Dedifferentiated amniotic fluid mesenchymal stem cell (primary cell): ENCODE measurements around the gene USP46.

Experiments
- DNase-seq: peaks from one replicate; pipeline ENCODE4 v3.0.0-alpha.2; 2016; ENCODE audit errors: extremely low spot score

USP46 gene

GRCh38 chr4:52657292-52657617 is 1.8 kb downstream of the USP46 start:
- DNase-seq: no peak

DNA sequence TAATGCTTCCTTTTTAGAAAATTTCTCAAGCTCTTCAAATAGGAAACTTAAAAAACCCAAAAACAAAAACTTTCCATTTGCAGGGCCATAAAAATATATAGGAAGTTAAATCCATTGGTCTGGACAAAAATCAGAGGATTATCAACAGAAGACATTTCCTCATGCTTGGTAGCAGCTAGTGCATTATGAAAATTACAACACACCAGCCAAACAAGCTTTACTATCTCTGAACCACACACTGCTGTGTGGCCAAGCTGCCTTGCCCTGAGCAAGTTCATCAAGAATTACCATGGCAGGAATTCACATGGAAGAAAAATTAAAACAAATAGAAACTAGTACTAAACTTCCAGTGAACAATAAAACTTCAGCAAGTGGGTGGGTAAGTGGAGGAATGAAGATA is 3.6 kb downstream of the USP46 start:
- DNase-seq: no peak

DNA sequence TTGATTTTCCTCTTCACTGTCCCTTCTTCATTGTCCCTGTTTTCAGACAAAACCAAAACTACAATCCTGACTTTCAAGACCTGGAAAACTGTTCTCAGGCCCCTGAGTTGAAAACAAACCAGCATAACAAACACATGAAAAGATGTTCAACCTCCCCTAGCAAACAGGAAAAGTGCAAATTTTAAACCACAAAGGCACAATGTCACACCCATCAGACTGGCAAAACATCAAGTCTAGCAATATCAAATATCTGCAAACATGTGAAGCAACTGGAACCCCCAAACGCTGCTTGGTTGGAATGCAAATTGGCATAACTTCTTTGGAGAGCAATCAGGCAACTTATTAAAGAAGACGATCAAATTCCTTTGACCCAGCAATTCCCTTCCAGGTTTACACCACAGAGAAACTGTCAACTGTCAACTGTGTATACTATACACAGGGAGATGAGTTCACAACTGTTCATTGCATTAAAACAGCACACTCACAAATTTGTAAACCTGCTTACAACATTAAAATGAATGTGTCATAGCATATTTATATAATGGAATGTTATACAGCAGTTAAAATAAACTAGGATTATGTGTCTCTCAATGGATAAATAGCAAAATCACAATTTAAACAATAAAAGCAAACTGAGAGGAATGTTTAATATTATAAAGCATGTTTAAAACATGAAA is 7.0 kb downstream of the USP46 start:
- no peak for DNase-seq

DNA sequence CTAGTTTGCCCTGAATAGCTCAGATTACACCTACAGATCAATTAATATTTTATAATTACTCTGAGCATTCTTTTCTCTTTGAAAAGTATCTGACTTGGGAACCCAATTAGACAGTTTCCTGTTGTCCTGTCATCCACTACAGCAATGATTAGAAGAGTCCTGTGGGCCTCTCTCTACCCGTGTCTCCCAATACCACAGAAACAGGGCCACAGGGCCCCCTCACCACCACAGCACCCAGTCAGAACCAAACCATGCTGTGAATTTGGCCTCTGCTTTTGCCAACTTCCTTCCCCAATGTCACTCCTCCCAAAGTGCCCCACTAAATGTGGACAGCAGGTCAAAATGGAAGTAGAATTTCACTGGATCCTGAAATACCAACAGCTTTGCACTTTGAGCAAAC is 10.3 kb downstream of the USP46 start:
- no peak for DNase-seq

DNA sequence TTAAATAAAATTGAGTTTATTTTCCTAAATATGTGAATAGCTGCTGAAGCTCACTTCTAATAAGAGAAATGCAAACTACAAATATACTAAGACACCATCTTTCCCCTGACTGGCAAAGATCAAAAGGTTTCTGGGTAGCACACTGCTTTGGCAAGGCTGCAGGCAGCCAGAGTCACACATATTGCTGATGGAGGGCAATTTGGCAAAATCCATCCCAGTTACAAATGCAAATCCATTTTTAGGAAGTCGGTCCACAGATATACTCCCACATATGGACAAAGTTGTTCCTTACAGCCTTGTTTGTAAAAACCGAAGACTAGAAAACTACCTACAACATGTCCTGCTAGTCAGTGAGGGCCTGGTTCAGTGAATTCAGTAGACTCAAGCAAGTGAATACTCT is 12.4 kb downstream of the USP46 start:
- DNase-seq: no peak

GRCh38 chr4:52646096-52646495 is 13.0 kb downstream of the USP46 start:
- DNase-seq: no peak

GRCh38 chr4:52645300-52645699 is 13.8 kb downstream of the USP46 start:
- no peak for DNase-seq

DNA sequence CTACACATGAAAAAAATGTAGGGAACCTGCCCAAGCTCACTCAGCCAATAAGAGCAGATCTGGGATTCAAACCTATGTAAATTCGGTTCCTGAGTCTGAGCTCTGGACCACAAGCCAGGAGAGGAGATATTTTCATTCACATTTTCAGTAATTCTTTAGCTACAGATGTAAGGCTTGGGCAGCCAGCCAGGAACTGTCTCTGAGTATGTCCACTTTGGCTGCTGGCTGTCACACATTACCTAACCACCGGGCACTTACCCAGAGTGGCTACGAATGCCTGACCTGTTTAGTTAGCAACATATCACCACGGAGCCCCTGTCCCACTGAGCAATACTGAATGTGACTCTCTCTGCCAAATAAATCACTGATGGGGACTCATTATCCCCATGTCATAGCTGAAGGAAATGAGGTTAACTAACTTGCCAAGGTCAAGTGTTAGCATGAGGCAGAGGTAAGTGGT is 15.3 kb downstream of the USP46 start:
- DNase-seq: peak; percentile 39

GRCh38 chr4:52643190-52643589 is 15.9 kb downstream of the USP46 start:
- DNase-seq: no peak

DNA sequence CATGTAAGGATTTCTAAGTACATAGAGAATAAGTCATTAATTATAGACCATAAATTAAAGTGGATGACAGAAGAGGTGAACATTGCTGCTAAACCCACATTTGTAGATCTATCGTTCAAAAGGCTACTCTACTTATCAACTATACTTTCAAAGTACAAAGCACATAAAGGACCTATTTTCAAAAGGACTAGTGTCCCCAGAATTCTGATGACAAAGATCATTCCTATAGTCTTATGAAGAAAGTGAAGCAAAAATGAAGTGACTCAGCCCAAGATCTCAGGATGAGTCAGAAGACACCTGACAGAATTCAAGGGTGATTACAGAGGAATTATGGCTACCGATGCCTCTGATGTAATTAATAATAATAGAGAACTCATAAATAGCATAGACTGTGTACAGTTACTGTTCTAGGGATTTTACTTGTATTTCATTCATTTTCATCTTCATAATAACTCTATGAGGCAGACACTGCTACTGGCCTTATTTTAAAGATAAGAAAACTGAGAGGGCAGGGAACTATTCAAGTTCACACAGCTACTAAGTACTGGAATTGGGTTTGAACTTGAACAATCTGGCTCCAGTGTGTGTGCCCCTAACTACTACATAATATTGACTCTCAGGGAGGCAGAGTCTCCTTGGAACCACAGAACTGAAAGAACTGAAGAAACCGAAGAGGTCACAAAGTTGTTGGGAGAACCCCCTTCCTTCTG is 17.1 kb downstream of the USP46 start:
- DNase-seq: no peak

- DNase-seq: peak; percentile 47
These were observed 18.1 kb downstream of the USP46 start for GRCh38 chr4:52640808-52641565.

- DNase-seq: no peak
These were observed 20.4 kb downstream of the USP46 start for GRCh38 chr4:52638717-52639116.

DNA sequence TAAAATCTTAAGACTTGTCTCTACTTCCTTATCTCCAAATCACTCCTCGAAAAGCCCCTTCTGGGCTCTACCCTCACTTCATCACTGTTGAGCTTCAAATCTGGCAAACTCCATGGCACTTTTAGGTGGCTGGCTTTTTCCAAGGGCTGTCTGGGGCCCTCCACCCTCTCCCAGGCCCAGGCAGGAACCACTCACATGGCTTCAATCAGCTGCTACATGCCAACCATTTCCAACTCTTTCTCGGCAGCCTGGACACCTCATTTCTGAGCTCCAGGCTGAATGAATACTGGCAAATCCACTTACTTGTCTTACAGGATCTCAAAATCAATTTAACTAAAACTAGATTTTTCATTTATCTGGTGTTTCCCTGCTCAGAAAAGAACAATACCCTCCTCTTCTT is 22.0 kb downstream of the USP46 start:
- DNase-seq: no peak

GRCh38 chr4:52635560-52635959 is 23.5 kb downstream of the USP46 start:
- no peak for DNase-seq

DNA sequence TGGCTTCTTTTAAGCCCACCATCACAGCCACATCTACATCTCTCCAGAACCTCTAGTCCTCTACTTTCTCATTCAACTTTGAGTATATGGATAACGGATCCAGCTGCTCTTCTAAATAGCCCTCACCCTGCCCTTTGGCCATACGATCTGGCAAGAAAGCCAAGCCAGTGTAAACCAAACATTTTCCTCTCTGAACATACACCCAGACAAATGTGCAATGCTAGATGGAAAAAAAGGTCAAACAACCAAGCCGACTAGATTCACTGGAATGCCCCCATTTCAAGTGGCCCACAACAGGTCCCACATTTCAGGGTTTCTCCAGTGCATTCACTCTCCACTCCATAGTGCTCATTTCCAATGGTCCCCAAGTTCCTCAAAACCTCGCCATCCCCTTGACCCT is 24.0 kb downstream of the USP46 start:
- no peak for DNase-seq

DNA sequence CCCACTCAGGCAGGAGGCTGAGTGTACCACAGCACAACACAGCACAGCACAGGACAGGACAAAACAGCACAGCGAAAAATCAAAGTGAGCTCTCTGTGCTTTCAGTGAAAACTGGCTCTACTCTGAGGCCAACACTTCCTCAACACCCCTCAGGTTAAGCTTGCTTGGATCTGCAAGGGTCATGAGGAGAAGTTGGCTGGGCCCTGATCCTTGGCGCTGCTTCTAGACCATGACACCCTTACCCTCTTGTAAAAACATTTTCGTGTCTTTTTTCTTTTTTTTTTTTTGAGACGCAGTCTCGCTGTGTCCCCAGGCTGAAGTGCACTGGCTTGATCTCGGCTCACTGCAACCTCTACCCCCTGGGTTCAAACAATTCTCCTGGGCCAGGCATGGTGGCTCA is 25.3 kb downstream of the USP46 start:
- no peak for DNase-seq

DNA sequence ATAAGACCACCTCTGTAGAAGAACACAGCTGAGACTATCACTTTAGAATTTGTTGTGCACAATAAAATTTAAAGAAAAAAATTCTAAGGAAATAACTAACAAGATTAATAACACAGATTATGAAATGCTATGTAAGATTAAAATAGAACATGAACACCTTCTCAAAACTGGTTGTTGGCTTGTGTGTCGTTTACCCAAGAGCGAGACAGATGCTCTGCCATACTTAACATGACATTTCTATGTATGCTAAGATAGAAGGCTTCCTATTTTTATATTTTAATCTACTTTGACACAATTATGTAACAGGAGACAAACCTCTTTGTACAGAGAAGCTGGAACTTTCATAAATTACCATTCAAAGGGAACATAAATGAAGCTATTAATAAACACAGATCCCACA is 30.1 kb downstream of the USP46 start:
- no peak for DNase-seq

- DNase-seq: no peak
These were observed 30.6 kb downstream of the USP46 start for GRCh38 chr4:52628543-52628942.

DNA sequence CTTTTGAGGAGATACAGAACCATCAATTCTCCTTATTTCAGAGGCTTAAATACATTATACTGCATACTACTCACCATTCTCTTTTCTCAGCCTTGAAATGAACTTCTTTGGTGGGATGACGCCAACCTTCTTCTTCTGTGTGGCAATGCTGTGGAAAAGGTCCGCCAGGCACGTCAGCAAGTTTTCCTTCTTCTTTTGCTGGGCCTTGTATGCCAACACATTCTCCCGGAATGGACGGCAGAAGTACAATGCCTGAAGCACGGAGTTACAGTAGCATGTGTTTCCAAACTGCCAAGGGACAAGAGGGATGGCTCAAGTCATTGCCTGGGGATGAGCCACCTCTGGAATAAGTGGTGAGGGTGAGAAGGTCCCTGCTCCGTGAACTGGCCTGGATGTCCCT is 31.2 kb downstream of the USP46 start:
- DNase-seq: no peak

DNA sequence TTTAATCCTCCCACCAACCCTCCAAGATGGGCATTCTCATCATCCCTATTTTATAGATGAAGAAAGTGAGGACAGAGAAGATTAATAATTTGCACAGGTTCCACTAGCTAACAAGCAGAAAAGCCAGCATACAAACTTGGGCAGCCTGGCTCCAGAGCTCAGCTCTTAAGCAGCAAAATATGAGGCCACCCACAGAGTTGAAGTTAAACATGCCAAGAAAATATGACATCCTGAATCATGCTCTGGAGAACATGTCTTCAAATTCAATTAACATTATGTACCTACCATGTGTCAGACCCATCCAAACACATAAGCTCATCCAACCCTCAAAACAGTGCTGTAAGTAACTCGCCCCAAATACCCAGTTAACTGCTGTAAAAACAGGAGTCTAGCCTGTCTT is 33.9 kb downstream of the USP46 start:
- no peak for DNase-seq

- no peak for DNase-seq
These were observed 36.5 kb downstream of the USP46 start for GRCh38 chr4:52622564-52622963.

GRCh38 chr4:52621567-52621966 is 37.5 kb downstream of the USP46 start:
- DNase-seq: no peak

DNA sequence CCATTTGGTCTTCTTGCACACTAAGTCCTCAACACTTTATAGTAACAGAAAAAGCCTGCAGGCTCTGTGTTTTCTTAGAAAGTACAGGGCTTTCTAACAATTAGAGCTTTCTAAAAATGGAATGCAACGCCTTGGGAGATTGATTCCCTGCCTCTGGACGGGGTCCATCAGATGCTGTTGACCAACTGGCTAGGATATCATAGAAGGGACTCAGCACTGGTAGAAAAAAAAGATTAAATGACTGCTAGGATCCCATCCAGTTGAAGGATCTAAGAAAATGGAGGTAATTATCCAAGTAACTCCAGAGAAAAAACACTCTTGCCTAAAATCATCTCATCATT is 39.5 kb downstream of the USP46 start:
- DNase-seq: no peak
